ENCODE measurements around the gene DUSP22.

The DUSP22 gene

GRCh38 chr6:257031-257725 lies 35.1 kb upstream of the DUSP22 start:
- ATAC-seq: no peak
- TF ChIP-seq, protein P1, sequence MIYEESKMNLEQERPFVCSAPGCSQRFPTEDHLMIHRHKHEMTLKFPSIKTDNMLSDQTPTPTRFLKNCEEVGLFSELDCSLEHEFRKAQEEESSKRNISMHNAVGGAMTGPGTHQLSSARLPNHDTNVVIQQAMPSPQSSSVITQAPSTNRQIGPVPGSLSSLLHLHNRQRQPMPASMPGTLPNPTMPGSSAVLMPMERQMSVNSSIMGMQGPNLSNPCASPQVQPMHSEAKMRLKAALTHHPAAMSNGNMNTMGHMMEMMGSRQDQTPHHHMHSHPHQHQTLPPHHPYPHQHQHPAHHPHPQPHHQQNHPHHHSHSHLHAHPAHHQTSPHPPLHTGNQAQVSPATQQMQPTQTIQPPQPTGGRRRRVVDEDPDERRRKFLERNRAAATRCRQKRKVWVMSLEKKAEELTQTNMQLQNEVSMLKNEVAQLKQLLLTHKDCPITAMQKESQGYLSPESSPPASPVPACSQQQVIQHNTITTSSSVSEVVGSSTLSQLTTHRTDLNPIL (CRISPR knock-in tag; IDR thresholded peaks at IDR 0.05; ENCODE audit: low read depth): no peak
- TF ChIP-seq ESRRG (CRISPR knock-in tag; IDR thresholded peaks at IDR 0.05) (no peak), TOX (CRISPR knock-in tag; IDR thresholded peaks at IDR 0.05; ENCODE audit: borderline replicate concordance) (no peak), GLIS3 (CRISPR knock-in tag; IDR thresholded peaks at IDR 0.05) (no peak), SNAI2 (CRISPR knock-in tag; IDR thresholded peaks at IDR 0.05) (no peak), ISL1 (CRISPR knock-in tag; IDR thresholded peaks at IDR 0.05) (no peak), ZNF70 (CRISPR knock-in tag; IDR thresholded peaks at IDR 0.05) (no peak), BACH2 (CRISPR knock-in tag; IDR thresholded peaks at IDR 0.05; ENCODE audit: borderline replicate concordance) (no peak), CSDC2 (CRISPR knock-in tag; IDR thresholded peaks at IDR 0.05) (no peak), PPARA (CRISPR knock-in tag; IDR thresholded peaks at IDR 0.05; ENCODE audit: borderline replicate concordance) (no peak), RARB (CRISPR knock-in tag; IDR thresholded peaks at IDR 0.05) (no peak), ZNF565 (CRISPR knock-in tag; conservative IDR thresholded peaks at IDR 0.05; ENCODE audit: low read depth) (no peak)
- TF ChIP-seq, protein P2, sequence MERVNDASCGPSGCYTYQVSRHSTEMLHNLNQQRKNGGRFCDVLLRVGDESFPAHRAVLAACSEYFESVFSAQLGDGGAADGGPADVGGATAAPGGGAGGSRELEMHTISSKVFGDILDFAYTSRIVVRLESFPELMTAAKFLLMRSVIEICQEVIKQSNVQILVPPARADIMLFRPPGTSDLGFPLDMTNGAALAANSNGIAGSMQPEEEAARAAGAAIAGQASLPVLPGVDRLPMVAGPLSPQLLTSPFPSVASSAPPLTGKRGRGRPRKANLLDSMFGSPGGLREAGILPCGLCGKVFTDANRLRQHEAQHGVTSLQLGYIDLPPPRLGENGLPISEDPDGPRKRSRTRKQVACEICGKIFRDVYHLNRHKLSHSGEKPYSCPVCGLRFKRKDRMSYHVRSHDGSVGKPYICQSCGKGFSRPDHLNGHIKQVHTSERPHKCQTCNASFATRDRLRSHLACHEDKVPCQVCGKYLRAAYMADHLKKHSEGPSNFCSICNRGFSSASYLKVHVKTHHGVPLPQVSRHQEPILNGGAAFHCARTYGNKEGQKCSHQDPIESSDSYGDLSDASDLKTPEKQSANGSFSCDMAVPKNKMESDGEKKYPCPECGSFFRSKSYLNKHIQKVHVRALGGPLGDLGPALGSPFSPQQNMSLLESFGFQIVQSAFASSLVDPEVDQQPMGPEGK (CRISPR knock-in tag; IDR thresholded peaks at IDR 0.05; ENCODE audit: borderline replicate concordance): no peak
- TF ChIP-seq, protein P3, sequence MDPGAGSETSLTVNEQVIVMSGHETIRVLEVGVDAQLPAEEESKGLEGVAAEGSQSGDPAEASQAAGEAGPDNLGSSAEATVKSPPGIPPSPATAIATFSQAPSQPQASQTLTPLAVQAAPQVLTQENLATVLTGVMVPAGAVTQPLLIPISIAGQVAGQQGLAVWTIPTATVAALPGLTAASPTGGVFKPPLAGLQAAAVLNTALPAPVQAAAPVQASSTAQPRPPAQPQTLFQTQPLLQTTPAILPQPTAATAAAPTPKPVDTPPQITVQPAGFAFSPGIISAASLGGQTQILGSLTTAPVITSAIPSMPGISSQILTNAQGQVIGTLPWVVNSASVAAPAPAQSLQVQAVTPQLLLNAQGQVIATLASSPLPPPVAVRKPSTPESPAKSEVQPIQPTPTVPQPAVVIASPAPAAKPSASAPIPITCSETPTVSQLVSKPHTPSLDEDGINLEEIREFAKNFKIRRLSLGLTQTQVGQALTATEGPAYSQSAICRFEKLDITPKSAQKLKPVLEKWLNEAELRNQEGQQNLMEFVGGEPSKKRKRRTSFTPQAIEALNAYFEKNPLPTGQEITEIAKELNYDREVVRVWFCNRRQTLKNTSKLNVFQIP (CRISPR knock-in tag; IDR thresholded peaks at IDR 0.05; ENCODE audit: borderline replicate concordance, low read depth): no peak

- ATAC-seq: no peak
Measured at GRCh38 chr6:257774-258173, 34.5 kb upstream of the DUSP22 start.

GRCh38 chr6:259316-259715 lies 33.0 kb upstream of the DUSP22 start:
- no peak for ATAC-seq
- TF ChIP-seq, protein P3 (CRISPR knock-in tag; IDR thresholded peaks at IDR 0.05; ENCODE audit: borderline replicate concordance, low read depth): no peak
- TF ChIP-seq SNAI2 (CRISPR knock-in tag; IDR thresholded peaks at IDR 0.05): no peak
- TF ChIP-seq ZNF70 (CRISPR knock-in tag; IDR thresholded peaks at IDR 0.05): no peak
- TF ChIP-seq GLIS3 (CRISPR knock-in tag; IDR thresholded peaks at IDR 0.05): no peak
- TF ChIP-seq OSR1 (CRISPR knock-in tag; IDR thresholded peaks at IDR 0.05): no peak
- TF ChIP-seq PPARA (CRISPR knock-in tag; IDR thresholded peaks at IDR 0.05; ENCODE audit: borderline replicate concordance): no peak
- no peak for TF ChIP-seq ZNF565 (CRISPR knock-in tag; conservative IDR thresholded peaks at IDR 0.05; ENCODE audit: low read depth)
- no peak for TF ChIP-seq ZFP30 (CRISPR knock-in tag; IDR thresholded peaks at IDR 0.05)

More at GRCh38 chr6:257774-258173, 34.5 kb upstream of the DUSP22 start:
- TF ChIP-seq GLIS3 (CRISPR knock-in tag; IDR thresholded peaks at IDR 0.05) (no peak), TSHZ2 (CRISPR knock-in tag; IDR thresholded peaks at IDR 0.05) (no peak), ARNTL (CRISPR knock-in tag; IDR thresholded peaks at IDR 0.05; ENCODE audit: borderline replicate concordance, low read depth) (no peak)
